HEK293T (cell line): ENCODE data around the gene GNAQ.

Source experiments
- ELF4 ChIP-seq: fragments of 450-650 bp; IDR thresholded peaks from 2 replicates; pipeline ENCODE4 v1.6.1; 2017; ENCODE audit warnings: antibody characterized with exemption
- FOXA1 ChIP-seq: fragments of 450-650 bp; IDR thresholded peaks from 2 replicates; pipeline ENCODE4 v1.6.1; 2016; ENCODE audit warnings: mild to moderate bottlenecking
- FOXK2 ChIP-seq: fragments of 450-650 bp; IDR thresholded peaks from 2 replicates; pipeline ENCODE4 v1.6.1; 2016; ENCODE audit warnings: mild to moderate bottlenecking
- FOXM1 ChIP-seq: fragments of 450-650 bp; IDR thresholded peaks from 2 replicates; pipeline ENCODE4 v1.6.1; 2017; ENCODE audit warnings: mild to moderate bottlenecking, borderline replicate concordance
- NFRKB ChIP-seq: fragments of 450-650 bp; IDR thresholded peaks from 2 replicates; pipeline ENCODE4 v1.6.1; 2016; ENCODE audit warnings: mild to moderate bottlenecking, moderate library complexity
- TARDBP ChIP-seq: fragments of 450-650 bp; IDR thresholded peaks from 2 replicates; pipeline ENCODE4 v1.6.1; 2016

- TF ChIP-seq FOXM1 (no peak), TARDBP (no peak), ELF4 (no peak), FOXK2 (no peak), NFRKB (no peak), FOXA1 (no peak)
Observed at GRCh38 chr9:78038620-78039300, 7.1 kb upstream of the GNAQ start.
